GM12873 (cell line): ENCODE data around the gene PTPRQ.

Experiments used
- TF ChIP-seq, protein P1 (sequence below): IDR thresholded peaks from 2 replicates; pipeline ENCODE4 v1.5.1; 2012; ENCODE audit warnings: low read depth, mild to moderate bottlenecking, moderate library complexity, low read length, control low read depth; ENCODE audit not compliant: insufficient read depth; ENCODE audit errors: missing control alignments

The PTPRQ gene

DNA sequence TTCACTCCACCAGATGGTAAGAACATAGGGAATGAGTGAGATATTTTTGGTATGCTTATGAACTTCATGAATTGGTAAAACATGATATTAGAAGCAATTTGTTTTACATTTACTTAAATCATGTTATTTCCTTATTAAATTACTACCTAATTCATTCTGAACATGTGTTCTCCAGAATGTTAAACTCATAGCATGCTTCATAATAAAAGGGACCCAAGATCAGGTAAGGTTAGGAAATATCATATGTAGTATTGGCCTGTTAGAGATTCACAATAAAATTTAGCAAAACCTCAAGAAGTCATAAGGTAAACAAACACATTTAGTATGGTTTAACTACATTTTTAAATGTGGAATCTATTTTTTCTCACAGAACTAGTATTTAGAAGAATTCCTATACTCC is 28.2 kb downstream of the PTPRQ start:
- TF ChIP-seq, protein P1, sequence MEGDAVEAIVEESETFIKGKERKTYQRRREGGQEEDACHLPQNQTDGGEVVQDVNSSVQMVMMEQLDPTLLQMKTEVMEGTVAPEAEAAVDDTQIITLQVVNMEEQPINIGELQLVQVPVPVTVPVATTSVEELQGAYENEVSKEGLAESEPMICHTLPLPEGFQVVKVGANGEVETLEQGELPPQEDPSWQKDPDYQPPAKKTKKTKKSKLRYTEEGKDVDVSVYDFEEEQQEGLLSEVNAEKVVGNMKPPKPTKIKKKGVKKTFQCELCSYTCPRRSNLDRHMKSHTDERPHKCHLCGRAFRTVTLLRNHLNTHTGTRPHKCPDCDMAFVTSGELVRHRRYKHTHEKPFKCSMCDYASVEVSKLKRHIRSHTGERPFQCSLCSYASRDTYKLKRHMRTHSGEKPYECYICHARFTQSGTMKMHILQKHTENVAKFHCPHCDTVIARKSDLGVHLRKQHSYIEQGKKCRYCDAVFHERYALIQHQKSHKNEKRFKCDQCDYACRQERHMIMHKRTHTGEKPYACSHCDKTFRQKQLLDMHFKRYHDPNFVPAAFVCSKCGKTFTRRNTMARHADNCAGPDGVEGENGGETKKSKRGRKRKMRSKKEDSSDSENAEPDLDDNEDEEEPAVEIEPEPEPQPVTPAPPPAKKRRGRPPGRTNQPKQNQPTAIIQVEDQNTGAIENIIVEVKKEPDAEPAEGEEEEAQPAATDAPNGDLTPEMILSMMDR = no peak

DNA sequence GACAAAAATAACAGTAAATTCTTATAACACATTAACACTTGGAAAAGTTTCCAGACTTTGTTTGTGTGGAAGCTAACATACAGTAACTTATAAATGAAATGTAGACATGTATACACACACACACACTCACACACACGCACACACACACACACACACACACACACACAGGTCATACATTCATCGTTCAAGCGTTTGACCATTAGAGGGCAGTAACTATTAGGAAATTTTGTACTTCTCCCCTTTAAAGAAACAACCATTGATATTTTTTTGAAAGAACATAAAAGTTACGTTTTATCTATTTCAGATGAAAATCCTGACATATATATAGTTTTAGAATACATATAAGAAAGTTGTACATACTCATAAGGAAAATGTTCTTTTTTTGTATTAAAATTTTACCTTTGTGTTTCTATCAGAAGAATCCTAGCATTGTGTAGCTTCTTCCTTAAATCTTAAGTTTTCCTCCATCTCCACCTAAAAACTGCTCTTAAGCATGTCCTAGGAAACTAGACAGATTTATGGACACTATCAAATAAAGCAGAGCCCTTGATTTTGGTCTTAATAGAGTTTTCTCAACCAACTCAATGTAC is 29.0 kb downstream of the PTPRQ start:
- TF ChIP-seq, protein P1 = peak; percentile 55

DNA sequence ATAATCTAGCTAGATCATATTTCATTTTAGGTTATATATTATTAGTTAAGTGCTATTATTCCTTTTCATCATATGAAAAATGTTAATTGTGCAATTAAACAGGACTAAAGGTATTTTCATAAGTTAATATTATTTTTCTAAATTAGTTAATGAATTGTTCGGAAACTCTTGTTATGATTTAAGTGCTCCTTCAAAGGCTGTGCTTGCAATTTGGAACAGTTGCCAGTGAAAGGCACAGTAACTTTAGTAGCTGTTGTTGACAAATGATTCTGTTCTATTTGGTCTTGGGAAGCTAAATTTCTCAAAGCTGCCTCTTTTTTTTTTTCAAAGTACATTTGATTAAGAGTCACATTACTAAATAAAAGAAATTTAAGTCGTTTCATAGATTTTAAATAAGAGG is 40.7 kb downstream of the PTPRQ start:
- TF ChIP-seq, protein P1 = no peak

DNA sequence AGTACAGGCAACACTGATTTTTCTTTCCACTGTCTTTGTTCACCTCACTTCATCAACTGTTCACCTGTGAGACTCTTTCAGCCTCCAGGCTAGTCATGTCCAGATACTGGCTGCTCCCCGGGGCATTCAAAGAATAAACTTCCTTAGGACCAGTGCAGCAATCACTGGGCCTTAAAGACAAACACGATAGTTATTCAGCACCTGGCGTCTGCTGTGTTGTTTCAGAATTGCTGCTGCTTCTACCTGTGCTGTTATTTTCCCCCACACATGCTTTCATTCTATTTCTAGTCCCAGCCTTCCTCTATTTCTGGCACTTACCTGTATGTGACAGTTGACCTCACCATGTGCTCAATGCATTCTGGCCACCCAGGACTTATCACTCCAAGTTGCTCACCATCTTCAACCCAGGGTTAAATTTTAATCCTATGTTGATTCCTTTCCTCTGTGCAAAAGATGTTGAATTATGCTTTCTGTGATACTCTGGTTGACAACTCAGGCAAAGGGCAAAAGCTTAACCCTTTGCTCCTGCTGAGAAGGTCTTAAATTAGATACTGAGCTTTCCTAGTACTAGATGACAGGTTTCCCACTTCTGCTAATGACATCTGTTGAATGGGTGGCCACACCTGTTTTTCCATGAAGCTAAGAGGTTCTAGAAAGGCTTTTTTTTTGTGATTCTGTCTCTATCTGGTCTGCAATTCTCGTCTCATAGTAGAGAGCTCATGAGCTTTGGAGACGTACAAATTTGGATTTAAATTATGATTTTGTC is 41.4 kb downstream of the PTPRQ start:
- TF ChIP-seq, protein P1 = no peak

DNA sequence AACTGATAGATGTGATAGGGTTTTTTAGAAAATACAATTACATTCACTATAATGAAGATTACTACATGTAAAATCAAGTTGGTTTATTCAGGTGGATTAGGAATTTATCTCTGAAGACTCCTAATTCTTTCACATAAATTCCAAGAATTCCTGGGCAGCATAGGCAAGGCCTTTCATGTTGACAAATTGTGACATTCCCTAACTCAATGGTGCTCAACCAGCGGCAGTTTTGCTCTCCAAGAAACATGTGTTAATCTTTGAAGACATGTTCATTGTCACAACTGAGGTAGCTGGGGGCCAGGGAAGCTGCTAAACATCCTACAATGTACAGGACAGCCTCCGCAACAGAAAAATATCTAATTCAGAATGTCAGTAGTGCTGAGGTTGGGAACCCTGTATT is 46.3 kb downstream of the PTPRQ start:
- TF ChIP-seq, protein P1 = no peak

DNA sequence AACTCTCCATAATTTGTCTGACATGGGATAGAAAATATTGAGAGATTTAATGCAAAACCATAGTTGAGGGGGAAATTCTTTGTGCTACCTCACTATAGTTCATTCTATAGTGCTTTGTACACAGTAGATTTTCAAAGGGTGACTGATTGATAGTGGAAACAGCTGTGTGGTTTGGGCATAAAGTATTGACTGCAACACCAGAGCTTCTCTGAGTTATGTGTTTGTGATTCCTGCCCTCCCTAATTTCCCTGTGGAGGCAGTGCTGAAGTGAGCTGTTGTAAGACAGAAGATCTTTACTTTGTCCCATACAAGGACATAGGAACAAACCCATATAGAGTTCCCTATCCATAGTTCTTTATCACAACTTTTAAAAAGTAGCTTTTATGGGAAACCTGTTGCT is 47.1 kb downstream of the PTPRQ start:
- TF ChIP-seq, protein P1 = no peak

DNA sequence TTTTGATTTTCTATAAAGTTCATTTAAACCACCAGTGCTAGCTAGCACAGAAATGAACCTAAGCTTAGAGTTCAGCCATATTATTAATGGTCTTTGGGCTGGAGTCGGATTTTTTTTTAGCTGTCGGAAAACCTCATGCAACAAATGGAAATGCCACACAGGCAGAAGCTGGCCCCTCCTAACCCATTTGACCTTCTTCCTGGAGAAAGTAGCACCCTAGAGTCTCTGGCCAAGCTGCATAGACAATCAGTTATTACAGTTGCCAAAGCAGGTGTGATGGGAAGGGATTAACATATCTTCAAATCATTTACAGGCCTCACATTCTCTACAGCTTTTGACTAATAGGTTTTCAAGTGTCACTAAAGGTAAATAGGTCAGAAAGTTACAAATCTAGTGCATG is 49.4 kb downstream of the PTPRQ start:
- TF ChIP-seq, protein P1 = no peak
